ENCODE data around the gene UBE2F. TPM values are rescaled to one million over a fixed set of nuclear protein-coding genes. Genes with fewer than 3 reads are reported as not detected.

Gene UBE2F
- total RNA-seq, 3 donors from 2014 or later: 62.6 to 66.9 (median 64.0) TPM

- H3K4me1 ChIP-seq: no peaks in the 10 kb centered on the region
- no peak overlapping the region for H3K4me3 ChIP-seq
- H3K36me3 ChIP-seq: no peaks in the 10 kb centered on the region
- TF ChIP-seq CTCF (IDR thresholded peaks at IDR 0.05): no peak
- no peak for TF ChIP-seq POLR2AphosphoS5 (IDR thresholded peaks at IDR 0.05)
- TF ChIP-seq POLR2A (IDR thresholded peaks at IDR 0.05): no peak
- no peaks in the 10 kb centered on the region for H3K27me3 ChIP-seq
- H3K27ac ChIP-seq: no peak overlapping the region
- no peak for DNase-seq (ENCODE audit: low spot score in 2 of 2)
- intact Hi-C loops (cut with DNase I; ENCODE audit: low total_unique reads): no loop called here
- no peaks in the 10 kb centered on the region for H3K9me3 ChIP-seq
Observed at GRCh38 chr2:238021327-238021726, 54.5 kb downstream of the UBE2F start.

- H3K9me3 ChIP-seq: no peaks in the 10 kb centered on the region
- no peak for DNase-seq (ENCODE audit: low spot score in 2 of 2)
- H3K36me3 ChIP-seq: no peaks in the 10 kb centered on the region
- H3K4me3 ChIP-seq: no peak overlapping the region
- H3K4me1 ChIP-seq: no peaks in the 10 kb centered on the region
- intact Hi-C loops (cut with DNase I; ENCODE audit: low total_unique reads): no loop called here
- no peak overlapping the region for H3K27ac ChIP-seq
- TF ChIP-seq POLR2AphosphoS5 (IDR thresholded peaks at IDR 0.05): no peak
- TF ChIP-seq CTCF (IDR thresholded peaks at IDR 0.05): no peak
- no peak for TF ChIP-seq POLR2A (IDR thresholded peaks at IDR 0.05)
- H3K27me3 ChIP-seq: no peaks in the 10 kb centered on the region
Observed at GRCh38 chr2:238022594-238023157, 55.9 kb downstream of the UBE2F start.

- Histone ChIP-seq H3K4me3 (no peak overlapping the region), H3K4me1 (no peaks in the 10 kb centered on the region), H3K9me3 (no peaks in the 10 kb centered on the region), H3K36me3 (no peaks in the 10 kb centered on the region), H3K27me3 (no peaks in the 10 kb centered on the region), H3K27ac (no peak overlapping the region)
- TF ChIP-seq CTCF (IDR thresholded peaks at IDR 0.05): no peak
- TF ChIP-seq POLR2AphosphoS5 (IDR thresholded peaks at IDR 0.05): no peak
- TF ChIP-seq POLR2A (IDR thresholded peaks at IDR 0.05): no peak
- intact Hi-C loops (cut with DNase I; ENCODE audit: low total_unique reads): no loop called here
- DNase-seq (ENCODE audit: low spot score in 2 of 2): no peak
Observed at GRCh38 chr2:238023608-238024007, 56.8 kb downstream of the UBE2F start.

GRCh38 chr2:238024986-238025385 is 58.2 kb downstream of the UBE2F start:
- no peaks in the 10 kb centered on the region for H3K9me3 ChIP-seq
- H3K27me3 ChIP-seq: no peaks in the 10 kb centered on the region
- H3K36me3 ChIP-seq: no peaks in the 10 kb centered on the region
- intact Hi-C loops (cut with DNase I; ENCODE audit: low total_unique reads): no loop called here
- no peak overlapping the region for H3K4me3 ChIP-seq
- TF ChIP-seq POLR2AphosphoS5 (IDR thresholded peaks at IDR 0.05) (no peak), POLR2A (IDR thresholded peaks at IDR 0.05) (no peak), CTCF (IDR thresholded peaks at IDR 0.05) (no peak)
- DNase-seq (ENCODE audit: low spot score in 2 of 2): no peak
- H3K27ac ChIP-seq: no peak overlapping the region
- no peaks in the 10 kb centered on the region for H3K4me1 ChIP-seq

GRCh38 chr2:238025741-238026360 is 59.0 kb downstream of the UBE2F start:
- Histone ChIP-seq H3K4me3 (no peak overlapping the region), H3K36me3 (no peaks in the 10 kb centered on the region), H3K4me1 (no peaks in the 10 kb centered on the region), H3K9me3 (no peaks in the 10 kb centered on the region), H3K27ac (no peak overlapping the region), H3K27me3 (no peaks in the 10 kb centered on the region)
- TF ChIP-seq POLR2AphosphoS5 (IDR thresholded peaks at IDR 0.05): no peak
- TF ChIP-seq POLR2A (IDR thresholded peaks at IDR 0.05): no peak
- no peak for TF ChIP-seq CTCF (IDR thresholded peaks at IDR 0.05)
- no peak for DNase-seq (ENCODE audit: low spot score in 2 of 2)
- intact Hi-C loops (cut with DNase I; ENCODE audit: low total_unique reads): no loop called here

All from breast epithelium (tissue), 4 donors.